Choroid plexus epithelial cell (primary cell): ENCODE measurements around the gene PAX2.

Source experiments
- DNase-seq: peaks from one replicate; pipeline ENCODE4 v3.0.0-alpha.2; 2010; ENCODE audit warnings: low read depth
- H3K4me3 ChIP-seq: 2 replicates; pipeline ENCODE4 v1.5.1; 2011; ENCODE audit warnings: low read depth, mild to moderate bottlenecking, control low read depth, low read length, moderate library complexity
- CTCF ChIP-seq: conservative IDR thresholded peaks from 2 replicates; pipeline ENCODE4 v1.5.1; 2011; ENCODE audit warnings: low read depth, mild to moderate bottlenecking, control low read depth, inconsistent platforms, low read length, moderate library complexity

The PAX2 gene

DNA sequence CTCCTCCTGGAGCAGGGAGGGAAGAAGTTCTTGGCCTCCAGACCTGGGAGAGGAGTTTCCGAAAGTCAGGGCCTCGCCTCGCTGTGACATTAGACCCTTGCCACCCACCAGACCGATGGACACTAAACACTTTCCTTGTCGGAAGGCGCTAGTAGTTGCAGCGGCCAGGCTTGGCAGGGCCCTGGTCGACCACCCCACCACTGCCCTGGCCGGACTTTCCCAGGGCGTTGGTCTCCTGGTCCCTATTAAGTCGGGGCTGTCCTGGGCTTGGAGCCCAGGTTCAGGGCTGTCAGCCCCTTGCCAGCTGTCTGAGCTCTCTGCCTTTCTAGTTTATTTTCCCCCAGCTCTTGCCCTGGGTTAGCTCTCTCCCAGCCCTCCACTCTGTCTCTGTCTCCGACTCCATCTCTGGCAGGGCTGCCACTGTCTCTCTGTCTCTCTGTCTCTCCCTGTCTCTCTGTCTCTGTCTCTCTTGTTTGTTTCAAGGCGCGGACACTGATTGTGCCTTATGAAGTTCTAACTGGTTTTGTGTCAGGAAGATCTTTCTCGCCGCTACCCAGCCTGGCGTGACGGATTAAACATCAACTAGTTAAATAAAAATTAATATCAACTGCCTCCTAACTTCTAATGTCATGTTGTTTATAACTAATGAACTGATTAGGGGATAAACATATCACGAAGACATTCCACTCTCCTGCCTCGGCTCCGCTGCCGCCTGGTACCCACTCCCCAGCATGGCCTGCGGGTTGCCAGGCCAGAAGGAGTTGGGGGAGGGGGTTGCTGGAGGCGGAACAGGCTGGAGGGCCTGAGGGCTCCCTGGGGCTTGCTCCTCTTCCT is 13.8 kb upstream of the PAX2 start:
- no peak for TF ChIP-seq CTCF
- H3K4me3 ChIP-seq, result no peak overlapping the region

GRCh38 chr10:100732241-100732596 is 13.2 kb upstream of the PAX2 start:
- TF ChIP-seq CTCF, result no peak
- H3K4me3 ChIP-seq, result no peak overlapping the region
- no peak for DNase-seq

More for the DNA sequence above, 13.8 kb upstream of the PAX2 start:
- DNase-seq, result no peak

DNA sequence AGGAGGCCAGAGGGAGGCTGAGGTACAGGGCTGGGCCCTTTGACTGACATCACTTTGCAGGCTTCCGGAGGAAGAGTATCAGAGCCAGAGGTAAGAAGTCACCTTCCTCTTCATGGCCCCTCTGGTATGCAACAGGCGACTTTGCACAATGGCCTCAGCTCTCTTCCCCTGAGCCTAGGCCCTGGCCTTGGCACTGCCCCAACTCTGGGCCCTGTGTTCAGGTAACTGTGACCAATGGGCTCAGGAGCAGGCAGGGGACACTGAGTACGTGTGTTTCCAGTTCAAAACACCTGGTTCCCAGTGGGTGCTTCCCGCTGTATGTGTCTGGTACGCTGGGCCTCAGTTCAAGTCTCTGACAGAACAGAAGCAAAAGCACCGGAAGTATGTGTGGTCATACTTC is 12.1 kb upstream of the PAX2 start:
- TF ChIP-seq CTCF, result no peak
- H3K4me3 ChIP-seq, result no peak overlapping the region
- DNase-seq, result no peak

DNA sequence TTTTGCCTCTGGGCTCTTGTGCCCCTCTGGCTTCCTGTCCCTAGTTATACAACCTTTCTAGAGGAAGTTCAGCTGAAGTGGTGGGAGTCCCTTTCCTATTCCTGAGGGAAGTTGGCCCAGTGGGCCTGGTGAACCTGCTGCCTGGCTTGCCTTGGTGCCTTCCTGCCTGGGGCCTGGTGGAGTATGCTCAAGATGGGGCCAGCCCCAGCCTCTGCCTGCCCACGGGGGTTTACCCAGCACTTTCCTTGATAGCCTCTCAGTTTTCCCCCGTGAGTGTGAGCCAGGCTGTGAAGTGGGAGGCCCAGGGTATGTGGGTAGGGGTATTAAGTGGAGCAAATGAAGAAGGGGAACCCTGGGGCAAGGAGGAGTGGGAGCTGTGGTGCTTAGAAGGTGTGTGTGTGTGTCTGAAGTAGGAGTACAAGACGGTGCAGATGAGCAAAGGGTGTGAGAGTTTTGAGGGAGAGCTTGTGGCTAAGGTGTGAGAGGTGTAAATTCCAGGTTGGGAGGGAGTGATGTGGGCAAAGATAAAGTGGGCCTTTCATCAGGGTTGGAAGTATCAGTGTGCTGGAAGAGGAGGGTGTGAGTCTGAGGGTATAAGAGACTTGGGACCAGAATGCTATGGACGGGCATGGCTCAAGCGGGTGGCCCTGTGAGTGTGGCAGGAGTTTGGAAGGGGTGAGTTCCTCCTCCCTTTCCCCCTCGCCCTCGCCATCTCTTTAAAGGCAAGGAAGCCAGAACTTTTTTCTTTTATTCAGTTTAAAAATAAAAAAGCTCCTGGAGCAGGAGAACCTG is 10.9 kb upstream of the PAX2 start:
- no peak for DNase-seq
- H3K4me3 ChIP-seq, result no peak overlapping the region
- TF ChIP-seq CTCF, result no peak

DNA sequence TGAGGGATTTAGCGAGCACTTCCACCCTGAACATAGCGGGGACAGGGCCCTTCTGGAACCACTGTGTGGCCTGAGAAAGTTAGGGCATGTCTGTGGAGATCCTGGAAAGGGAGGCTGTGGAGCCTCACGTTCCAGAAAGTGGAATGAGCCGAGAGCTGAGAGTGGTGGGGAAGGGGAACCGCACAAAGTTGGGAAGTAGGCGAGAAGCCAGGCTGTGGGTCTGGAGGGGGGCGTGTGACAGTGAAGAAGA is 10.4 kb upstream of the PAX2 start:
- H3K4me3 ChIP-seq, result no peak overlapping the region
- TF ChIP-seq CTCF, result no peak
- DNase-seq, result no peak

DNA sequence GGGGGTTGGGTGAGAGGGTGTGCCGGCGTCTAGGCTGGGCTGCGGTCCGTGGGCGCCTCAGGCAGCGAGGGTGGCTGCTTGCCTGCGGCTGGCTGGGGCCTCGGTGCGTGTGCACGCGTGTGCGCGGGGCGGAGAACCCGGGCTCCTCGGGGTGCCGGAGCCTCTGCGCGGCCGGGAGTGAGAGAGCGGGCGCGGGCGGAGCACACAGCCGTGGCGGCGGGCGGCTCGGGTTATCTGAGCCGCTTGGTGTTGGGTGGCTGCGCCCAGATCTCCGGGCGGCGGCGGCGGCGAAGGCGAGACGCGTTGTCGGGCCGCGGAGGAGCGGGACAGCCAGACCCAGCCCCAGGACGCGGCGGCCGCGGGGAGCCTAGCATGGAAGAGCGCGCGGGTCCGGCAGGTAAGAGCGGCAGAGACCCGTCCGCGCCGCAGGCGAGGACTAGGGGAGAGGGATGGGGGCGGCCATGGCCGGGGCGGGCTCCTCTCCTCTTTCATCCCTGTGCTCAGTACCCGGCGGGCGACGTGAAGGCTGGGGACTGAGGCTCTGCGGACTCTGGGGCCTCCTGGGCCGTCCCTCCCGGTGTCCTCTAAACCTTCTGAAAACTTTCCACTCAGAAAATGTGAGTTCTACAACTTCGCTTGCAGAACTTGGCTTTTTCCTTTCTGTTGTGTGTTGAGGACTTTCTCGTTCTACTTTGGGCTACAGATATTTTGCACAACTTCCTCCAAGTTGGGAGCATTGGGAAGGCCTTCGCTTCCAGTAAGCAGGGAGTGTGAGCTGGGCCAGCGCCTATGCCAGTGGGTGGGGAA is 9.8 kb upstream of the PAX2 start:
- no peak for DNase-seq
- H3K4me3 ChIP-seq, result no peak overlapping the region
- no peak for TF ChIP-seq CTCF
